ENCODE measurements around the gene ISY1. TPM values are rescaled to one million over a fixed set of nuclear protein-coding genes. Genes with fewer than 3 reads are reported as not detected.
"Not testable (repeated sequence)": the region's sequence is repeated elsewhere in the genome, so short reads cannot be mapped to it uniquely, and the experiment has no call there.

Gene ISY1
- total RNA-seq, 1 experiment from 2014 or later = 21.6 TPM

- no peak for DNase-seq (ENCODE audit: extremely low read depth, low read depth)
Observed at GRCh38 chr3:129095285-129095684, 65.6 kb downstream of the ISY1 start.

- DNase-seq (ENCODE audit: extremely low read depth, low read depth) = not testable (repeated sequence)
Observed at GRCh38 chr3:129088312-129088711, 72.6 kb downstream of the ISY1 start.

DNA sequence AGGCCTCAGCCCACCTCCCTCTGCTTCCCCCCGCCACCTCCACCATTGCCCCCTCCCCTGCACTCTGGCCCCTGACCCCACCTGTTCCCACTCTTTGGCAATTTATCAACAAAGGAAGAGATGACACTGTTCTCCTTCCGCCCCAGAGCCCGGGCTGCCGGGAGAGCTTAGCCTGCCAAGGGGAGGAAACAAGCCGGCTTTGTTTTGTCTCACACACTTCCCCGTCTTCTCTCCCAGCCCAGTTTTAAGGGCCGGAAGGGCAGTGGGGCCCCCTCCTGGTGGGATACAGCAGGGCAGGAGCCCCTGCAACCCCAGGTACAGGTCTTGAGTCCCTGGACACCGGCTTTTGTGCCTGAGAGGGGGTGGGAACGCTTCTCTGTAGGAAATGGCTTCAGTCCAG lies 73.0 kb downstream of the ISY1 start:
- DNase-seq (ENCODE audit: extremely low read depth, low read depth) = not testable (repeated sequence)

DNA sequence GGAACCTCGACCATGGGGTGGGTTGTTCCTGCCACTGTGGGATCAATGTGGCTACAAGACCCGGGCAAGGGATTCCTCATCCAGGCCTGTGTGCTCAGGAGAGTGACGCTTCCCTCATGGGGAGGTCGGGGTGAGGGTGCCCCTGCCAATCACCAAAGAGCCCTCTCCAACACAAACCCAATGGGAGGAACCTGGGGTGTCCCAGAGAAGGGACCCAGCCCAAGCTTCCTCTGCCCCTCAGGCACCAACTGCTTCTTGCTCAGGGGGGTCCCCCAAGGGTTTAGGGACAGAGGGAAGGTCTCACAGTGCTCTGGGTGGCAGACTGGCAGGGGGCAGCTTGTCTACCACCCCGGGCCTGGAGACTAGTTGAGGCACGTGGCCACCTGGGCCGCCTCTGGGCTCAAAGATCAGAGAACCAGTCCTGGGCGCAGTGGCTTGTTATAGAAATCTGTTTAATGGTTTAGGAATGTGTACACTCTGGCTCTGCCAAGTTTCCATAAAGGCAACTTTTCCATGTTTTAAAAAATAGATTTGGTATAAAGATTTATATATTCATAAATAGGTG lies 73.6 kb downstream of the ISY1 start:
- no peak for DNase-seq (ENCODE audit: extremely low read depth, low read depth)

GRCh38 chr3:129085818-129086217 lies 75.0 kb downstream of the ISY1 start:
- DNase-seq (ENCODE audit: extremely low read depth, low read depth) = no peak

- DNase-seq (ENCODE audit: extremely low read depth, low read depth) = no peak
Observed at GRCh38 chr3:129085165-129085715, 75.6 kb downstream of the ISY1 start.

- DNase-seq (ENCODE audit: extremely low read depth, low read depth) = no peak
Observed at GRCh38 chr3:129084501-129084900, 76.4 kb downstream of the ISY1 start.

- DNase-seq (ENCODE audit: extremely low read depth, low read depth) = no peak
Observed at GRCh38 chr3:129082026-129082425, 78.8 kb downstream of the ISY1 start.

- no peak for DNase-seq (ENCODE audit: extremely low read depth, low read depth)
Observed at GRCh38 chr3:129081503-129081902, 79.4 kb downstream of the ISY1 start.

DNA sequence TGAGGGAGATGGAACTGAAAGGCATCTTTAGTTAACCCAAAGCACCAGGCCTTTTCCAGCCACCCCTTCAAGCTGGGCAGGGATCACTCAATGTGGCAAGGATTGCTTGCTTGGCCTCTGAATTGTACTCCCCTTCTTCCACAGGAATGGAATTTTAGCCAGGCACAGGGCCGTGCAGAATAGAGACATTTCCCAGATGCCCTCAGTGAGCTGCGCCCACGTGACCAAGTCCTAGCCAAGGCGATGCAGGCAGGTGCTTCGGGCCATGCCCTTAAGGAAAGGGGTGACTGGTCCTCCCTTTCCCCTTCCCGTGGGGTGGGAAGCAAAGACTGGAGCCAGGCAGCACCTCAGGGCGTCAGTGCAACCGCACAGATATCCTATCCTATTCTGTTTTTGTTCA lies 82.4 kb downstream of the ISY1 start:
- no peak for DNase-seq (ENCODE audit: extremely low read depth, low read depth)

Other genes with a start within 250 kb of the ISY1 start
- 0.42 TPM in 1 of 2 replicates, not detected in the other for gene CFAP92, start 167.0 kb downstream of the ISY1 start, total RNA-seq (2014; rRNA removed; shearing (Covaris generic))
- gene EFCC1, start 159.8 kb downstream of the ISY1 start, total RNA-seq (2014; rRNA removed; shearing (Covaris generic)) = not detected in 2 replicates
- not detected in 2 replicates for gene GP9, start 100.3 kb downstream of the ISY1 start, total RNA-seq (2014; rRNA removed; shearing (Covaris generic))
- 7.7 and 8.2 TPM in 2 replicates for gene RAB43, start 39.3 kb downstream of the ISY1 start, total RNA-seq (2014; rRNA removed; shearing (Covaris generic))
- 341 and 344 TPM in 2 replicates for gene CNBP, start 22.8 kb upstream of the ISY1 start, total RNA-seq (2014; rRNA removed; shearing (Covaris generic))
- 127 and 134 TPM in 2 replicates for gene COPG1, start 88.5 kb upstream of the ISY1 start, total RNA-seq (2014; rRNA removed; shearing (Covaris generic))
- 18.3 and 21.0 TPM in 2 replicates for gene HMCES, start 117.8 kb upstream of the ISY1 start, total RNA-seq (2014; rRNA removed; shearing (Covaris generic))